Measurements from ENCODE around the gene RAB11FIP4. TPM values are rescaled to one million over a fixed set of nuclear protein-coding genes. Genes with fewer than 3 reads are reported as not detected.
A peak's percentile ranks its signal among the peaks of the same experiment; 100 is the strongest.
"Not testable (repeated sequence)": the region's sequence is repeated elsewhere in the genome, so short reads cannot be mapped to it uniquely, and the experiment has no call there.

The RAB11FIP4 gene
- 13.2 TPM for total RNA-seq (ENCODE audit: insufficient read depth, low replicate concordance)

GRCh38 chr17:31391496-31391949, at the start of gene RAB11FIP4:
RAB11FIP4 (plus strand) TSS chr17:31391675; CDS start chr17:31391853, 178 bp downstream.
- DNase-seq (ENCODE audit: low spot score) = no peak

GRCh38 chr17:31345191-31345747, 46.2 kb upstream of the RAB11FIP4 start:
- not testable (repeated sequence) for DNase-seq (ENCODE audit: low spot score)

- DNase-seq (ENCODE audit: low spot score) = no peak
These were observed 42.0 kb upstream of the RAB11FIP4 start for GRCh38 chr17:31349454-31349853.

- no peak for DNase-seq (ENCODE audit: low spot score)
These were observed 35.5 kb upstream of the RAB11FIP4 start for GRCh38 chr17:31355935-31356334.

- no peak for DNase-seq (ENCODE audit: low spot score)
These were observed 34.4 kb upstream of the RAB11FIP4 start for GRCh38 chr17:31357091-31357490.

- no peak for DNase-seq (ENCODE audit: low spot score)
These were observed 33.6 kb upstream of the RAB11FIP4 start for GRCh38 chr17:31357839-31358394.

- DNase-seq (ENCODE audit: low spot score) = no peak
These were observed 27.5 kb upstream of the RAB11FIP4 start for GRCh38 chr17:31364012-31364411.

- no peak for DNase-seq (ENCODE audit: low spot score)
These were observed 25.4 kb upstream of the RAB11FIP4 start for GRCh38 chr17:31366088-31366487.

- no peak for DNase-seq (ENCODE audit: low spot score)
These were observed 22.2 kb upstream of the RAB11FIP4 start for GRCh38 chr17:31369266-31369665.

GRCh38 chr17:31371511-31372097, 19.9 kb upstream of the RAB11FIP4 start:
- DNase-seq (ENCODE audit: low spot score) = no peak

GRCh38 chr17:31373150-31374093, 18.1 kb upstream of the RAB11FIP4 start:
- DNase-seq (ENCODE audit: low spot score) = peak; percentile 44

- DNase-seq (ENCODE audit: low spot score) = no peak
These were observed 17.4 kb upstream of the RAB11FIP4 start for GRCh38 chr17:31374094-31374447.

GRCh38 chr17:31374503-31374902, 17.0 kb upstream of the RAB11FIP4 start:
- DNase-seq (ENCODE audit: low spot score) = no peak

GRCh38 chr17:31378638-31379037, 12.8 kb upstream of the RAB11FIP4 start:
- no peak for DNase-seq (ENCODE audit: low spot score)

GRCh38 chr17:31379597-31380205, 11.8 kb upstream of the RAB11FIP4 start:
- DNase-seq (ENCODE audit: low spot score) = no peak

GRCh38 chr17:31381165-31381668, 10.3 kb upstream of the RAB11FIP4 start:
- DNase-seq (ENCODE audit: low spot score) = no peak

- not testable (repeated sequence) for DNase-seq (ENCODE audit: low spot score)
These were observed 8.7 kb upstream of the RAB11FIP4 start for GRCh38 chr17:31382668-31383275.

GRCh38 chr17:31383488-31383887, 8.0 kb upstream of the RAB11FIP4 start:
- DNase-seq (ENCODE audit: low spot score) = not testable (repeated sequence)

GRCh38 chr17:31385428-31386285, 5.8 kb upstream of the RAB11FIP4 start:
- no peak for DNase-seq (ENCODE audit: low spot score)

GRCh38 chr17:31386542-31387075, 4.9 kb upstream of the RAB11FIP4 start:
- DNase-seq (ENCODE audit: low spot score) = no peak

Data from umbilical cord (tissue), 2 donors.